ENCODE results near the gene FBN3. TPM values are rescaled to one million over a fixed set of nuclear protein-coding genes. Genes with fewer than 3 reads are reported as not detected.

The FBN3 gene
- total RNA-seq, 2 experiments from 2014 or later: not detected

DNA sequence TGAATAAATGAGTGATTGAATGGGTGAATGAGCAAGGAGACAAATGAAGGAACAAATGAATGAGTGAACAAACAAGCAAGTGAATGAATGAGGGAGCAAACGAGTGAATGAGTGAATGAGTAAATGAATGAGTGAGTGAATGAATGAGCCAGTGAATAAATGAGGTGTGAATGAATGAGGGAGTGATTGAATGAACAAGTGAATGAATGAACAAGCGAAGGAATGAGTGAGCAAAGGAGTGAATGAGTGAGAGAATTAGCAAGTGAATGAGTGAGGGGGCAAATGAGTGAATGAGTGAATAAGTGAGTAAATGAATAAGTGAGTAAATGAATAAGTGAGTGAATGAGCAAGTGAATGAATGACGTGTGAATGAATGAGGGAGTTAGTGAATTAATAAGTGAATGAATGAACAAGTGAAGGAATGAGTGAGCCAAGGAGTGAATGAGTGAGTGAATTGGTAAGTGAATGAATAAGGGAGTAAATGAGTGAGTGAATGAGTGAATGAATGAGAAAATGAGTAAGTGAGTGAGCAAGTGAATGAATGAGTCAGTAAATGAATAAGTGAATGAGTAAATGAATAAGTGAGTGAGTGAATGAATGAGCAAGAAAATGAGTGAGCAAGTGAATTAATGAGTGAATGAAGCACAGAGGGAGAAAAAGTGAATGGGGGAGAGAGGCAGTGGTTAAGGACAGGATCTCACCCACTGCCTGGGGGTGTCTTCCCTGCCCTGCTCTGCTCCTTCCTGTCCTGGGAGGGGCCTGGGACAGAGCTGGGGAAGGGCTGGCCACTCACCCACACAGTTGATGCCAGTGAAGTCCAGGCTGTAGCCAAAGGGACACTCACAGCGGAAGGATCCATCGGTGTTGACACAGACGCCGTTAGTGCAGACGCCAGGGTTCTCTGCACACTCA lies 60.4 kb downstream of the FBN3 start:
- CTCF ChIA-PET: no interaction called here
- POLR2A ChIA-PET: no interaction called here
- no peaks in the 10 kb centered on the region for H3K27me3 Mint-ChIP-seq
- H3K4me3 Mint-ChIP-seq: no peak overlapping the region
- DNase-seq: no peak
- H3K9me3 Mint-ChIP-seq: peaks cover 1% of the 10 kb centered on the region
- no peaks in the 10 kb centered on the region for H3K36me3 Mint-ChIP-seq (ENCODE audit: low read depth)
- H3K27ac Mint-ChIP-seq: no peak overlapping the region
- no peaks in the 10 kb centered on the region for H3K4me1 Mint-ChIP-seq

DNA sequence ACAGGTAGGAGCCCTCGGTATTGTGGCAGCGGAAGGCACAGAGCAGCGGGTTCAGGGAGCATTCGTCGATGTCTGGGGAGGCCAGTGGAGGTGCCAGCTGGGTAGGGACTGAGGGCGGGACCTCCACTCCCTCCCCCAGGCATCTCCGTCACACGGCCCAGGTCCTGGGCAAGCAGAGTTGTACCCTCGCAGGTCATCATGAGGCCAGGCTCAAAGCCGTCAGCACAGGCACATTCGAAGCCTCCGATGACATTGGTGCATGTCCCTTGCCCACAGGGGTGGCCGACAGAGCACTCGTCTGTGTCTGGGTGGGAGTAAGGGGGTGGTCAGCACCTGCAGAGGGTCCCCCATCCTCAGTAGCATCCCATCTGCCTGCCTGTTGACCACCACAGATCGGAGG lies 61.5 kb downstream of the FBN3 start:
- POLR2A ChIA-PET: no interaction called here
- Mint-ChIP-seq H3K36me3 (ENCODE audit: low read depth) (no peaks in the 10 kb centered on the region), H3K9me3 (no peaks in the 10 kb centered on the region), H3K27me3 (no peaks in the 10 kb centered on the region), H3K4me1 (no peaks in the 10 kb centered on the region), H3K4me3 (no peak overlapping the region), H3K27ac (no peak overlapping the region)
- CTCF ChIA-PET: no interaction called here
- DNase-seq: no peak

DNA sequence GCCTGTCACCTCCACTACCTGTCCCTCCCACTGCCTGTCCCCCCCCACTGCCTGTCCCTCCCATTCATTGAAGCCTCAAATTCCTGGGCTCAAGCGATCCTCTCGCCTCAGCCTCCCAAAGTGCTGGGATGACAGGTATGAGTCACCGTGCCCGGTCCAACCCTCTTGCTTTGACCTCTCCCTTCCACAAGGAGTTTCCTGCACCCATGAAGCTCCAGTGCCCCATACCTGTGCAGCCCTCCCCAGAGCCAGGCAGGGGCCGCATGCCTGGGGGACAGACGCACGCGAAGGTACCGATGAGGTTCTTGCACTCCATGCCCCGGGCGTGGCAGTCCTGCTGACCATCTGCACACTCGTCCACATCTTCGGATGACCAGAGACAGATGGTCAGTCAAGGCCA lies 62.5 kb downstream of the FBN3 start:
- no peaks in the 10 kb centered on the region for H3K9me3 Mint-ChIP-seq
- H3K4me3 Mint-ChIP-seq: no peak overlapping the region
- DNase-seq: no peak
- H3K27me3 Mint-ChIP-seq: no peaks in the 10 kb centered on the region
- POLR2A ChIA-PET: no interaction called here
- CTCF ChIA-PET: no interaction called here
- no peaks in the 10 kb centered on the region for H3K4me1 Mint-ChIP-seq
- H3K27ac Mint-ChIP-seq: no peak overlapping the region
- no peaks in the 10 kb centered on the region for H3K36me3 Mint-ChIP-seq (ENCODE audit: low read depth)

DNA sequence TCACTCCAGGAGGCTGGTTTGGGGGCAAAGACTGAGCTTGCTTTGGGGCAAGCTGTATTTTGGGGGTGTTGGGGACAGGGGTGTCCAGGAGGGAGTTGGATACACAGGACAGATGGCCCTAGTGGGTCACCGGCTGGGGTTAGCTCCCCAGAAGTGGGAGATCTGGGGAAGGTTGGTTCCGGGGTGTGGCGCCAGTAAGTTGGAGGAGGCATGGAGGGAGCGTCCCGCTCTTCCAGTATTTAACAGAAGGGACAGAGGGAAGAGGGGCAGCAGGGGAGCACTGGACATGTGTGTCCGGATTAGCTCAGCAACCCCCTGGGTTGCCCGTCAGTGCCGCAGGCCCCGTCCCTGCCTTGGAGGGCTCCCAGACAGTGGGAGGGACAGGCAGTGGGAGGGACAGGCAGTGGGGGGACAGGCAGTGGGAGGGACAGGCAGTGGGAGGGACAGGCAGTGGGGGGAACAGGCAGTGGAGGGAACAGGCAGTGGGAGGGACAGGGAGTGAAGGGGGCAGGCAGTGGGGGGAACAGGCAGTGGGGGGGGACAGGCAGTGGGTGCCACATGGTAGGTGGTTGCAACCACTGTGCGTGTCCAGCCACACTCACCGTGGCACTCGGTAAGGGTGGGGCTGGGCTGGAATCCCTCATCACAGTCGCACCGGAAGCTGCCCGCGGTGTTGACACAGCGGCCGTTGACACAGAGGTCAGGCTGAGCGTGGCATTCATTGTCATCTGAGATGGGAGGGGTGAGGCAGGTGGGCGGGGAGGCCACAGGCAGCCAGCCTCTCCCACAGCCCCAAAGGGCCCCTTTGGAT lies 63.6 kb downstream of the FBN3 start:
- no peaks in the 10 kb centered on the region for H3K27me3 Mint-ChIP-seq
- no peaks in the 10 kb centered on the region for H3K4me1 Mint-ChIP-seq
- no peak overlapping the region for H3K27ac Mint-ChIP-seq
- no peaks in the 10 kb centered on the region for H3K9me3 Mint-ChIP-seq
- ChIA-PET CTCF (no interaction called here), POLR2A (no interaction called here)
- H3K4me3 Mint-ChIP-seq: no peak overlapping the region
- H3K36me3 Mint-ChIP-seq (ENCODE audit: low read depth): no peaks in the 10 kb centered on the region
- no peak for DNase-seq

DNA sequence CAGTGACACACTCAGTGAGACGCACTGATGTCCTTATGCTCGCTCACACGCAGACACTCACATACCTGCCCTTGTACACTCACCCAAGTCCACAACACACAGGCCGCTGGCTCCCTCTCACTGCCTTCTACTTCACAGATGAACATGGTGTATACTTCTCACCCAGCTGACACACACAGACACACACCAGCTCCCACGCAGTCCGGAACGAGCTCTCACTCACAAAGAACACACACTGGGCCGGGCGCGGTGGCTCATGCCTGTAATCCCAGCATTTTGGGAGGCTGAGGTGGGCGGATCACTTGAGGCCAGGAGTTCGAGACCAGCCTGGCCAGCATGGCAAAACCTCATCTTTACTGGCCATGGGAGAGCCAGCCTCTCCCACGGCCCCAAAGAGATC lies 65.2 kb downstream of the FBN3 start:
- H3K27ac Mint-ChIP-seq: no peak overlapping the region
- CTCF ChIA-PET: no interaction called here
- peaks cover 2% of the 10 kb centered on the region for H3K27me3 Mint-ChIP-seq
- no peaks in the 10 kb centered on the region for H3K9me3 Mint-ChIP-seq
- POLR2A ChIA-PET: no interaction called here
- H3K4me3 Mint-ChIP-seq: no peak overlapping the region
- DNase-seq: no peak
- H3K36me3 Mint-ChIP-seq (ENCODE audit: low read depth): no peaks in the 10 kb centered on the region
- H3K4me1 Mint-ChIP-seq: no peaks in the 10 kb centered on the region

DNA sequence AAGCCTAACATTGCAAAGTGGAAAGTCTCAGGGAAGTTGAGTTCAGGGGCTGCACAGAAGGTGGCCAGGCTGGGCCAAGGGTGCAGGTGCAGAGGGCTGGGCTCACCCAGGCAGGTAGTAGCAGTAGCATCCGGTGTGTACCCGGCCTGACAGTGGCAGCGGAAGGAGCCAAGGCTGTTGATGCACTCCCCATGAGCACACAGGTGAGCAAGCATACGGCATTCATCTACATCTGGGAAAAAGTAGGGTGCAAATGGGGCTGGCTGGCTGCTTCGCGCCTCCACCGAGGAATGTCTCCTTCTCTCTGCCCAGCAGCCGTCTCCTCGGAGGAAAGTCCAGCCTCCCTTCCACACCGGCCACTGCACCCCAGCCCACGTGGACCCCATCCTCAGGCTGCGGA lies 66.3 kb downstream of the FBN3 start:
- peaks cover 2% of the 10 kb centered on the region for H3K27me3 Mint-ChIP-seq
- DNase-seq: no peak
- no peaks in the 10 kb centered on the region for H3K4me1 Mint-ChIP-seq
- H3K27ac Mint-ChIP-seq: no peak overlapping the region
- ChIA-PET CTCF (no interaction called here), POLR2A (no interaction called here)
- no peak overlapping the region for H3K4me3 Mint-ChIP-seq
- no peaks in the 10 kb centered on the region for H3K36me3 Mint-ChIP-seq (ENCODE audit: low read depth)
- no peaks in the 10 kb centered on the region for H3K9me3 Mint-ChIP-seq

DNA sequence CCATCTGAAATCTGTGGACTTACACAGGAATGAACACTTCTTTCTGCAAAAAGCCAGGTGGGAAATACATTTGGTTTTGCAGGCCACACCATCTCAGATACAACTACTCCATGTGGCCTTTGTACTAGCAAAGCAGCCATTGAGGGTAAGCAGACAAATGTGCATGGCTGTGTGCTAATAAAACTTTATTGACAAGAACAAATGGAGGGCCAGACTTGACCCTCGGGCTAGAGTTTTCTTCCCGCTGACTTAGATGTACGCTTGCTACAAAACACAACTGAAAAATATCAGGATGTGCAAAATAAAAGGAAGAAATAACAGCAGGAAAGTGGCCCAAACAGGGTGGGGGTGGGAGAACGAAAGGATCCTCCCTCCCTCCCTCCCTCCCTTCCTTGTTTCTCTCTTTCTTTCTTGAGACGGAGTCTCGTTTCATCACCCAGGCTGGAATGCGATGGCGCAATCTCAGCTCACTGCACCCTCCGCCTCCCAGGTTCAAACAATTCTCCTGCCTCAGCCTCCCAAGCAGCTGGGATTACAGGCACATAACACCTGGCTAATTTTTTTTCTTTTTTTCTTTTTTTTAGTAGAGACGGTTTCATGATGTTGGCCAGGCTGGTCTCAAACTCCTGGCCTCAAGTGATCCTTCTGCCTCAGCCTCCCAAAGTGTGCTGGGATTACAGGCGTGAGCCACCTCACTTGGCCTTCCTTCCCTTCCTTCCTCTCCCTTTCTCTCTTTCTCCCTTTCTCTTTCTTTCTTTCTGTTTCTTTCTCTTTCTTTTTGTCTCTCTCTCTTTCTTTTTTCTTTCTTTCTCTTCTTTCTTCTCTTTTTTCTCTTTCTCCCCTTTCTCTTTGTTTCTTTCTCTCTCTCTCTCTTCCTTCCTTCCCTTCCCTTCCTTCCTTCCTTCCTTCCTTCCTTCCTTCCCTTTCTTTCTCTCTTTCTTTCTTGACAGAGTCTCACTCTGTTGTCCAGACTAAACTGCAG lies 67.5 kb downstream of the FBN3 start:
- Mint-ChIP-seq H3K9me3 (no peaks in the 10 kb centered on the region), H3K4me1 (no peaks in the 10 kb centered on the region), H3K4me3 (no peak overlapping the region), H3K36me3 (ENCODE audit: low read depth) (no peaks in the 10 kb centered on the region), H3K27ac (no peak overlapping the region), H3K27me3 (peaks cover 2% of the 10 kb centered on the region)
- CTCF ChIA-PET: no interaction called here
- no peak for DNase-seq
- POLR2A ChIA-PET: no interaction called here

DNA sequence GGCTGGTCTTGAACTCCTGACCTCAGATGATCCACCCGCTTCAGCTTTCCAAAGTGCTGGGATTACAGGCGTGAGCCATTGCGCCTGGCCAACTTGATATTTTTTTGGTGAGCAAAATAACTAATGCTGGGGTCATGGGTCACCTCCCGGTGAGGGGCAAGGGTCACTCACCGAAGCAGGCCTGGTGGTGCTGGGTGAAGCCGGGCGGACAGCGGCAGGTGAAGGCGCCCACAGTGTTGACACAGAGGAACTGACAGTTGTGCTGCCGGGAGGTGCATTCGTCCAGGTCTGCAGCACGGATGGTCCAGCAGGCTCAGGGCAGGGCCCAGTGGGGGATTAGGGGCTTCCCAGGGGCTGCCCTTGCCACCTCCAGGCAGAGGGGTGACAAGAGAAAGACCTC lies 68.6 kb downstream of the FBN3 start:
- Mint-ChIP-seq H3K4me3 (no peak overlapping the region), H3K9me3 (no peaks in the 10 kb centered on the region), H3K36me3 (ENCODE audit: low read depth) (no peaks in the 10 kb centered on the region), H3K27me3 (peaks cover 2% of the 10 kb centered on the region), H3K4me1 (no peaks in the 10 kb centered on the region), H3K27ac (no peak overlapping the region)
- ChIA-PET CTCF (no interaction called here), POLR2A (no interaction called here)
- no peak for DNase-seq

DNA sequence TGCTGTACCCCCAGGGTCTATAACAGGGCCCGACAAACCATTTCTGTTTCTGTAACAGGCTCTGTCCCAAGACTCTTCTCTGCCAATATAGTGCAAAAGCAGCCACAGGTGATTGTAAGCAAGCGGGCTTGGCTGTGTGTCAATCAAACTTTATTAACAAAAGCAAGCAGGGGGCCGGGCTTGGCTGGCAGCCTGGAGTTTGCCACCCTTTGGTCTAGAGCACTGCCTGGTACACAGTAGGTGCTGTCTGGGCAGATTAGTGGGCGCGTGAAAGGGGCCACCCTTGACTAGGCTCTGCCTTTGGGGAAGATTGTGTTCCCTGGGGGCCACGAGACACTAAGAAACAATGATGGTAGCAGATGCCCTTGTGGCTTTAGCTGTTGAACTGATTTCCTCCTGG lies 69.4 kb downstream of the FBN3 start:
- Mint-ChIP-seq H3K27ac (no peak overlapping the region), H3K36me3 (ENCODE audit: low read depth) (no peaks in the 10 kb centered on the region), H3K4me1 (no peaks in the 10 kb centered on the region), H3K9me3 (no peaks in the 10 kb centered on the region), H3K4me3 (no peak overlapping the region), H3K27me3 (peaks cover 2% of the 10 kb centered on the region)
- ChIA-PET POLR2A (no interaction called here), CTCF (no interaction called here)
- DNase-seq: no peak

DNA sequence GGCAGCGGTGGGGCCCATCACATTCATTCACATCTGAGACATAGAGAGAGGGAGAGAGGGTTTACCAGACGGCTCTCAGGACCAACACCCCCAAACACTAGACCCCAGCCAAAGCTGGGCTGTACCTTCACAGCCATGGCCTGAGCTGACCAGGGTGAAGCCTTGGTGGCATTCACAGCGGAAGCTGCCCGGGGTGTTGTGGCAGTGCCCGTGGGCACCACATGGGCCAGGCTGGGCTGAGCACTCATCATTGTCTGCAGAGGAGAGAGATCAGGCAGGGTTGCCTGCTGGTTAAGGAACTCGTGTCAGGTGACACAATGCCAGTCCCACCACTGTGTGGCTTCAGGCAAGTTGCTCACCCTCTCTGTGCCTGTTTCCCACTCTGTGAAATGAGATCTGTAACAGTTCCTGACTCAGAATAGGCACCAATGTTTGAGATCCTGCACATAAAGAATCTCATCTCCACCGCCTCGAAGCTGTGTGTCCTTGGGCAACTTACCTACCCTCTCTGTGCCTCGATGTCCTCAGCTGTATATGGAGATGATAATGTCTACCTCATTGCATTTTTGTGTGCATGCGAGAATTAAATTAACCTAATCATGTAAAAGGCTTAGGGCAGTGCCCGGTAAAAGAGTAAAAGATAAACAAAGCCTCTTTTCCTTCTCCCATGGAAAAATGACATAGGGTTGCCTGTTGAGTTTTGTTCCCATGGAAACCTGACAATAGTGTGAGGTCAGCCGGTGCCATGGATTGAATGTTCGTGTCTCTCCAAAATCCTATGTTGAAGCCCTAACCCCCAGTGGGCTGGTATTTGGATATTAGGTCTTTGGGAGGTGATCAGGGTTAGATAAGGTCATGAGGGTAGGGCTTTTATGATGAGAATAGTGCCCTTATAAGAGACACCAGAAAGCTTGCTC lies 74.0 kb downstream of the FBN3 start:
- H3K36me3 Mint-ChIP-seq (ENCODE audit: low read depth): no peaks in the 10 kb centered on the region
- no peak overlapping the region for H3K27ac Mint-ChIP-seq

DNA sequence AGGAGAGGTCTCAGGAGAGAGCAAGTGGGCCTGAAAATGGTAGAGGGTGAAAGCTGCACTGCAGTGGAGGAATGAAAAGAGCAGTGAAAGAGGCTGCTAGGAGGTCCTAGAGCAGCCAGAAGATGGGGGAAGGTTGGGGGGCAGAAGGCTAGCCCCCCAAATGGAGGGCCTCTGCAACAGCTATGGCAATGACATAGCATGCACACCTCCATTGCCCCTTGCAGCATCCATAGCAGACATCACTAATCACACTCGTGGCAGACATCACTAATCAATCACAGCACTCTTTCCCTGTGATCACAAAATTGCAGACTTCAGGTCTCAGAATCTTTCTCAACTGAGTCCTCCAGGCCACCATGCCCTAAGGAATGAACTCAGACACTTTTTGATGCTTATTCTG lies 74.9 kb downstream of the FBN3 start:
- ChIA-PET POLR2A (no interaction called here), CTCF (no interaction called here)
- Mint-ChIP-seq H3K9me3 (peaks cover 13% of the 10 kb centered on the region), H3K4me3 (no peak overlapping the region), H3K27me3 (no peaks in the 10 kb centered on the region), H3K4me1 (no peaks in the 10 kb centered on the region), H3K27ac (no peak overlapping the region), H3K36me3 (ENCODE audit: low read depth) (no peaks in the 10 kb centered on the region)
- no peak for DNase-seq

More for the DNA sequence above, 74.0 kb downstream of the FBN3 start:
- no peaks in the 10 kb centered on the region for H3K4me1 Mint-ChIP-seq
- DNase-seq: no peak
- ChIA-PET POLR2A (no interaction called here), CTCF (no interaction called here)
- peaks cover 2% of the 10 kb centered on the region for H3K27me3 Mint-ChIP-seq
- H3K9me3 Mint-ChIP-seq: peaks cover 6% of the 10 kb centered on the region
- H3K4me3 Mint-ChIP-seq: no peak overlapping the region

DNA sequence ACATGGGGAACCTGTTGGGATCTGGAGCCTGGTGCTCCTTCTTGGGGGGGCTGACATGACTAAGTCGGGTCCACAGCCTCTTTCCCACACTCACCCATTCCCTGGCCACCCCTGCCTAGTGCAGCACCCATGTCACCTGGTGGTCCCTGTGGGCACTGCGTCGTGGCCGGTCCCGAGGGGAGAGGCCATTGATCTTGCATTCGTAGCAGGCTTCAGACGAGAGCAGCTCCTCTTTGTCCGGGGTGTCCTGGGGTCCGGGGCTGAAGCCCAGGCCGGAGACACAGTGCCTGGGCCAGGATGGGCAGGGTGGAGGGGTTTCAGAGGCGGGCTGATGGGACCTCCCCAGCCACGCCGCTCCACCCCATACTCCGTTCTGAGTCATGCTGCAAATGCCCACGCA lies 77.5 kb downstream of the FBN3 start:
- H3K27me3 Mint-ChIP-seq: no peaks in the 10 kb centered on the region
- DNase-seq: no peak
- ChIA-PET CTCF (no interaction called here), POLR2A (no interaction called here)
- H3K9me3 Mint-ChIP-seq: peaks cover 21% of the 10 kb centered on the region
- no peak overlapping the region for H3K27ac Mint-ChIP-seq
- no peaks in the 10 kb centered on the region for H3K36me3 Mint-ChIP-seq (ENCODE audit: low read depth)
- H3K4me1 Mint-ChIP-seq: no peaks in the 10 kb centered on the region
- no peak overlapping the region for H3K4me3 Mint-ChIP-seq

Data from activated CD4-positive, alpha-beta memory T cell treated with anti-CD3 and anti-CD28 coated beads, Interleukin-2, amount 10 ng/mL, durations not matched to agents 7 days and 5 days (primary cell).